OCI-LY3 (cell line): ENCODE data around the gene TXNDC11.

Source experiments
- H2AFZ ChIP-seq: fragments of 200-600, 300-600 bp; shearing (Covaris generic); 2 replicates; pipeline ENCODE4 v1.6.0; 2014; ENCODE audit warnings: antibody characterized with exemption, low read depth, low read length
- H3K27ac ChIP-seq: fragments of 200-600, 300-600 bp; sonication (generic); 2 replicates; pipeline ENCODE4 v1.5.1; 2014; ENCODE audit warnings: mild to moderate bottlenecking, low read length, moderate library complexity, mixed read lengths
- H3K27me3 ChIP-seq: fragments of 200-600, 300-600 bp; sonication (generic); 2 replicates; pipeline ENCODE4 v1.6.1; 2014; ENCODE audit warnings: low read depth, low read length, mixed read lengths
- H3K36me3 ChIP-seq: fragments of 200-600, 300-600 bp; sonication (generic); replicated peaks from 2 replicates; pipeline ENCODE3; 2014; ENCODE audit warnings: low read depth, low read length, mixed read lengths
- H3K4me1 ChIP-seq: fragments of 300-600, 200-600 bp; sonication (generic); 2 replicates; pipeline ENCODE4 v1.6.1; 2014; ENCODE audit warnings: low read length, mixed read lengths
- H3K4me2 ChIP-seq: fragments of 200-600, 300-600 bp; sonication (generic); 2 replicates; pipeline ENCODE4 v1.6.1; 2014; ENCODE audit warnings: low read length, mixed read lengths
- H3K4me3 ChIP-seq: fragments of 300-600, 200-600 bp; sonication (generic); 2 replicates; pipeline ENCODE4 v1.5.1; 2014; ENCODE audit warnings: antibody characterized with exemption, mild to moderate bottlenecking, low read length, moderate library complexity
- H3K79me2 ChIP-seq: fragments of 300-600, 200-600 bp; shearing (Covaris generic); 2 replicates; pipeline ENCODE4 v1.6.1; 2014; ENCODE audit warnings: mild to moderate bottlenecking, low read length, mixed read lengths
- H3K9ac ChIP-seq: fragments of 300-600, 200-600 bp; shearing (Covaris generic); 2 replicates; pipeline ENCODE4 v1.6.0; 2014; ENCODE audit warnings: mild to moderate bottlenecking, low read length, moderate library complexity
- H3K9me3 ChIP-seq: fragments of 200-600, 300-600 bp; shearing (Covaris generic); 2 replicates; pipeline ENCODE4 v1.6.1; 2014; ENCODE audit warnings: low read length, mixed read lengths; ENCODE audit not compliant: insufficient read depth
- H4K20me1 ChIP-seq: fragments of 200-600, 300-600 bp; sonication (generic); 2 replicates; pipeline ENCODE4 v1.6.1; 2016; ENCODE audit warnings: low read length, mixed read lengths; ENCODE audit not compliant: insufficient read depth
- CTCF ChIP-seq: fragments of 200-600, 300-600 bp; sonication (generic); IDR thresholded peaks from 2 replicates; pipeline ENCODE4 v1.5.1; 2014; ENCODE audit warnings: antibody characterized with exemption, low read length, low read depth
- EZH2phosphoT487 ChIP-seq: fragments of 200-600 bp; shearing (Covaris generic); IDR thresholded peaks from 2 replicates; pipeline ENCODE4 v1.6.1; 2018; ENCODE audit warnings: antibody characterized with exemption, mixed run types, low read depth

Gene TXNDC11

GRCh38 chr16:11711662-11712061, 31.0 kb downstream of the TXNDC11 start:
- Histone ChIP-seq H3K4me3 (no peak overlapping the region), H3K4me1 (peaks cover 12% of the 10 kb centered on the region), H3K36me3 (peaks cover 59% of the 10 kb centered on the region), H2AFZ (no peak overlapping the region), H3K4me2 (no peak overlapping the region), H3K79me2 (peaks cover 43% of the 10 kb centered on the region), H3K27me3 (no peaks in the 10 kb centered on the region), H3K27ac (no peak overlapping the region), H3K9ac (no peak overlapping the region), H4K20me1 (peaks cover 32% of the 10 kb centered on the region), H3K9me3 (no peaks in the 10 kb centered on the region)
- TF ChIP-seq EZH2phosphoT487 = no peak
- TF ChIP-seq CTCF = no peak

- Histone ChIP-seq H3K27me3 (no peaks in the 10 kb centered on the region), H3K4me3 (no peak overlapping the region), H3K27ac (no peak overlapping the region), H3K36me3 (peaks cover 62% of the 10 kb centered on the region), H4K20me1 (peaks cover 46% of the 10 kb centered on the region), H3K9me3 (no peaks in the 10 kb centered on the region), H3K4me1 (peaks cover 12% of the 10 kb centered on the region), H3K9ac (no peak overlapping the region), H3K79me2 (peaks cover 58% of the 10 kb centered on the region), H3K4me2 (no peak overlapping the region), H2AFZ (no peak overlapping the region)
- TF ChIP-seq CTCF (no peak), EZH2phosphoT487 (no peak)
These were observed 34.2 kb downstream of the TXNDC11 start for GRCh38 chr16:11708421-11708820.

GRCh38 chr16:11707679-11708197, 34.9 kb downstream of the TXNDC11 start:
- Histone ChIP-seq H3K79me2 (peaks cover 61% of the 10 kb centered on the region), H4K20me1 (peaks cover 50% of the 10 kb centered on the region), H3K27ac (no peak overlapping the region), H3K9ac (no peak overlapping the region), H3K36me3 (peaks cover 67% of the 10 kb centered on the region), H3K4me2 (no peak overlapping the region), H3K4me1 (peaks cover 18% of the 10 kb centered on the region), H2AFZ (no peak overlapping the region), H3K27me3 (no peaks in the 10 kb centered on the region), H3K4me3 (no peak overlapping the region), H3K9me3 (no peaks in the 10 kb centered on the region)
- TF ChIP-seq EZH2phosphoT487 (no peak), CTCF (no peak)

GRCh38 chr16:11706180-11706742, 36.4 kb downstream of the TXNDC11 start:
- Histone ChIP-seq H2AFZ (no peak overlapping the region), H3K9ac (no peak overlapping the region), H3K27me3 (no peaks in the 10 kb centered on the region), H3K79me2 (peaks cover 54% of the 10 kb centered on the region), H3K27ac (no peak overlapping the region), H3K4me3 (no peak overlapping the region), H3K9me3 (no peaks in the 10 kb centered on the region), H3K4me2 (no peak overlapping the region), H3K4me1 (peaks cover 19% of the 10 kb centered on the region), H4K20me1 (peaks cover 42% of the 10 kb centered on the region), H3K36me3 (peaks cover 61% of the 10 kb centered on the region)
- TF ChIP-seq EZH2phosphoT487 (no peak), CTCF (no peak)
